Neuronal stem cell (in vitro differentiated cells): Measurements from ENCODE around the gene RASSF7.
"Not testable (repeated sequence)": the region's sequence is repeated elsewhere in the genome, so short reads cannot be mapped to it uniquely, and the experiment has no call there.

Source experiments
- DNase-seq: peaks from one replicate; pipeline ENCODE4 v3.0.0-alpha.2; 2013; ENCODE audit warnings: low spot score
- H2AFZ ChIP-seq: one replicate; pipeline ENCODE4 v1.6.1; 2013; ENCODE audit warnings: mild to moderate bottlenecking, low read length, inconsistent platforms
- H2AK5ac ChIP-seq: 2 replicates; pipeline ENCODE4 v1.6.1; 2013; ENCODE audit warnings: low read depth, mild to moderate bottlenecking, inconsistent platforms, low read length, moderate library complexity, mixed read lengths
- H2BK120ac ChIP-seq: 2 replicates; pipeline ENCODE4 v1.6.1; 2013; ENCODE audit warnings: low read depth, mild to moderate bottlenecking, inconsistent platforms, low read length, moderate library complexity, mixed read lengths
- H2BK12ac ChIP-seq: one replicate; pipeline ENCODE4 v1.6.1; 2013; ENCODE audit warnings: low read length, inconsistent platforms
- H2BK15ac ChIP-seq: 2 replicates; pipeline ENCODE4 v1.6.1; 2013; ENCODE audit warnings: mild to moderate bottlenecking, low read length, inconsistent platforms, mixed read lengths
- H2BK5ac ChIP-seq: one replicate; pipeline ENCODE4 v1.6.1; 2013; ENCODE audit warnings: inconsistent platforms, mild to moderate bottlenecking, low read length, moderate library complexity
- H3K14ac ChIP-seq: one replicate; pipeline ENCODE4 v1.6.1; 2013; ENCODE audit warnings: low read length, inconsistent platforms
- H3K18ac ChIP-seq: 2 replicates; pipeline ENCODE4 v1.6.1; 2013; ENCODE audit warnings: low read length, inconsistent platforms
- H3K23ac ChIP-seq: 2 replicates; pipeline ENCODE4 v1.6.1; 2013; ENCODE audit warnings: low read depth, mild to moderate bottlenecking, mixed read lengths, low read length, inconsistent platforms; ENCODE audit not compliant: poor library complexity
- H3K27ac ChIP-seq: replicated peaks from 3 replicates; pipeline ENCODE4 v1.5.1; 2013; ENCODE audit warnings: low read length, inconsistent platforms
- H3K27me3 ChIP-seq, 3 experiments: 2 replicates each; pipeline ENCODE4 v1.6.1; 2013; ENCODE audit warnings: low read length in 3 of 3, mild to moderate bottlenecking in 2 of 3, inconsistent platforms in 1 of 3, low read depth in 1 of 3, mixed read lengths in 1 of 3, moderate library complexity in 1 of 3; ENCODE audit not compliant: control insufficient read depth in 3 of 3, insufficient read depth in 3 of 3
- H3K36me3 ChIP-seq, 2 donors: replicated peaks in 1 of 2; 2 replicates each; pipeline ENCODE4 v1.6.1; 2013; ENCODE audit warnings: low read length in 2 of 2; ENCODE audit not compliant: control insufficient read depth in 2 of 2, insufficient read depth in 2 of 2
- H3K4ac ChIP-seq: 2 replicates; pipeline ENCODE4 v1.6.1; 2013; ENCODE audit warnings: inconsistent platforms, mild to moderate bottlenecking, low read length, moderate library complexity
- H3K4me1 ChIP-seq, 2 donors: 1 replicate in 1 of 2; 2 replicates in 1 of 2; pipeline ENCODE4 v1.6.1; 2013; ENCODE audit warnings: low read length in 2 of 2, low read depth in 1 of 2; ENCODE audit not compliant: control insufficient read depth in 2 of 2, insufficient read depth in 1 of 2
- H3K4me2 ChIP-seq: one replicate; pipeline ENCODE4 v1.6.1; 2013; ENCODE audit warnings: mild to moderate bottlenecking, low read length, inconsistent platforms; ENCODE audit not compliant: insufficient read depth, poor library complexity, severe bottlenecking
- H3K4me3 ChIP-seq, 2 donors: 2 replicates each; pipeline ENCODE4 v1.5.1; 2013; ENCODE audit warnings: low read length in 2 of 2, mild to moderate bottlenecking in 2 of 2, inconsistent platforms in 1 of 2, moderate library complexity in 1 of 2
- H3K79me1 ChIP-seq: one replicate; pipeline ENCODE4 v1.6.1; 2013; ENCODE audit warnings: low read depth, mild to moderate bottlenecking, inconsistent platforms, low read length, moderate library complexity
- H3K9ac ChIP-seq: one replicate; pipeline ENCODE4 v1.6.1; 2013; ENCODE audit warnings: mild to moderate bottlenecking, low read depth, low read length, inconsistent platforms; ENCODE audit not compliant: poor library complexity
- H3K9me3 ChIP-seq, 2 donors: replicated peaks in 1 of 2; 2 replicates each; pipeline versions ENCODE3 to v1.6.1; 2013; ENCODE audit warnings: low read length in 2 of 2, mild to moderate bottlenecking in 2 of 2, inconsistent platforms in 1 of 2, low read depth in 1 of 2, mixed read lengths in 1 of 2, moderate library complexity in 1 of 2; ENCODE audit not compliant: control insufficient read depth in 2 of 2, insufficient read depth in 1 of 2
- H4K8ac ChIP-seq: one replicate; pipeline ENCODE4 v1.6.1; 2013; ENCODE audit warnings: low read depth, mild to moderate bottlenecking, inconsistent platforms, low read length, moderate library complexity
- H4K91ac ChIP-seq: one replicate; pipeline ENCODE4 v1.6.1; 2013; ENCODE audit warnings: low read length, low read depth, mild to moderate bottlenecking, inconsistent platforms; ENCODE audit not compliant: poor library complexity
- WGBS, 2 donors: extraction: QIAGEN DNeasy Blood & Tissue Kit; methylation state at CpG; one replicate each; pipeline ENCODE4 v1.1.7; 2013; ENCODE audit warnings: missing lambda C conversion rate in 2 of 2, mixed read lengths in 1 of 2; ENCODE audit not compliant: insufficient read length in 2 of 2, insufficient replicate concordance in 1 of 2; ENCODE audit errors: extremely low coverage in 2 of 2; 5-methylcytosine and 5-hydroxymethylcytosine counted together

Gene RASSF7

GRCh38 chr11:571802-572185 lies 11.0 kb downstream of the RASSF7 start:
- H2AK5ac ChIP-seq, result peak overlapping the region; percentile 16
- H3K27ac ChIP-seq, result no peak overlapping the region
- H3K9me3 ChIP-seq, result no peaks in the 10 kb centered on the region
- no peak overlapping the region for H4K91ac ChIP-seq
- peak overlapping the region in 1 of 2 donors; percentile 13 for H3K4me3 ChIP-seq
- no peak overlapping the region for H3K18ac ChIP-seq
- H2BK5ac ChIP-seq, result no peak overlapping the region
- peaks cover 28 to 32% of the 10 kb centered on the region in 2 donors for H3K4me1 ChIP-seq
- no peak overlapping the region for H4K8ac ChIP-seq
- H3K4me2 ChIP-seq, result no peak overlapping the region
- peaks cover 3 to 29% (median 13%) of the 10 kb centered on the region in 3 experiments for H3K27me3 ChIP-seq
- peaks cover 0 to 5% of the 10 kb centered on the region in 2 donors for H3K36me3 ChIP-seq
- no peak for DNase-seq
- no peak overlapping the region for H2BK120ac ChIP-seq
- no peak overlapping the region for H3K4ac ChIP-seq
- no CpG with 5 or more reads among the region's 8 CpGs for WGBS, 2 donors
- H2BK12ac ChIP-seq, result no peak overlapping the region
- peak overlapping the region; percentile 87 for H2BK15ac ChIP-seq
- no peak overlapping the region for H3K14ac ChIP-seq
- peaks cover 10% of the 10 kb centered on the region for H3K79me1 ChIP-seq
- H3K9ac ChIP-seq, result no peak overlapping the region
- no peak overlapping the region for H2AFZ ChIP-seq
- H3K23ac ChIP-seq, result peak overlapping the region; percentile 6

GRCh38 chr11:573146-573759 lies 12.5 kb downstream of the RASSF7 start:
- Histone ChIP-seq H3K27me3 (peaks cover 3 to 29% (median 13%) of the 10 kb centered on the region in 3 experiments), H3K4me1 (peaks cover 34 to 38% of the 10 kb centered on the region in 2 donors), H2BK5ac (no peak overlapping the region), H4K8ac (no peak overlapping the region), H3K9me3 (no peaks in the 10 kb centered on the region), H3K4me3 (no peak overlapping the region), H3K23ac (peak overlapping the region; percentile 55), H2AK5ac (peak overlapping the region; percentile 63), H3K14ac (no peak overlapping the region), H3K79me1 (peaks cover 11% of the 10 kb centered on the region), H4K91ac (no peak overlapping the region), H2BK12ac (no peak overlapping the region), H3K36me3 (peaks cover 0 to 5% of the 10 kb centered on the region in 2 donors), H2BK15ac (peak overlapping the region; percentile 37), H3K4me2 (no peak overlapping the region), H3K4ac (no peak overlapping the region), H2AFZ (no peak overlapping the region), H3K9ac (no peak overlapping the region), H2BK120ac (no peak overlapping the region), H3K27ac (no peak overlapping the region), H3K18ac (peak overlapping the region; percentile 3)
- no CpG with 5 or more reads among the region's 16 CpGs for WGBS, 2 donors
- DNase-seq, result no peak

GRCh38 chr11:574031-574570 lies 13.3 kb downstream of the RASSF7 start:
- not testable (repeated sequence) for H3K4me2 ChIP-seq, H3K27ac ChIP-seq, H3K4me3 ChIP-seq, H3K9me3 ChIP-seq, H2BK12ac ChIP-seq, H3K18ac ChIP-seq, H2BK120ac ChIP-seq, DNase-seq, H2AK5ac ChIP-seq, H4K91ac ChIP-seq, H3K4ac ChIP-seq, H4K8ac ChIP-seq, H3K9ac ChIP-seq, H2BK5ac ChIP-seq, H3K36me3 ChIP-seq, H3K14ac ChIP-seq, H3K23ac ChIP-seq
- Histone ChIP-seq H2BK15ac (peak overlapping the region; percentile 75), H3K79me1 (peaks cover 14% of the 10 kb centered on the region), H3K4me1 (peaks cover 31 to 37% of the 10 kb centered on the region in 2 donors), H2AFZ (peak overlapping the region; percentile 100), H3K27me3 (peaks cover 3 to 29% (median 13%) of the 10 kb centered on the region in 3 experiments)
- no CpG with 5 or more reads among the region's 14 CpGs for WGBS, 2 donors

DNA sequence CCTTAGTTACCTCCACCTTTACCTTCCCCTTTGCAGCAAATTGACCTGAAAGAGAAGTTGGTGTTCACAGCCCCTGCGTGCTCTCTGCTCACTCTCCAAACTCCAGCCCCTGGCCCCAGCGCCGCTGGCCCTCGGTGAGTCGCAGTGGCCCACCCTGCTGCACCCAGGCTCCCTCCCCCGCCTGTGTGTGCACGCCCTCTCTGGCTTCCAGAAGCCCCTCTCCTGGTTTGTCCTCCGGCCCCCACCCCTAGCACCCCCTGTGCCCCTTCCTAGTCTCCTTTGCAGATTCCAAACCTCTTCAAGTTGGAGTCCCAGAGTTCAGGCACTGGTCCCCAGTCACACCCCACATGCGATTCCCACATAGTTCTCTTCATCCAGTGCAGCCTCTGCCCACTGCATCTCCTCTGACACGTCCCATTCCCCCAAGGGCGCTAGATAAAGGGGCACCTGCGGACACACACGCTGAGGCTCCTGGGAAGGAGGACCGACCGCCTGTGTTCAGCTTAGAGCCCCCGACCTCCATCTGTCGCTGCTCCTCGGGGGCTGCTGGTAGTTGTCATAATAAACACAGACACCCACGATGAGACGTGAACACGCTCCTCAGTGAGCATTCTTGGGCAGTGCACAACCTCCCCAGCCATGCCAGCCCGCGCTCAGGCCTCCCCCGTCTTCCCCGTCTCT lies 14.0 kb downstream of the RASSF7 start:
- no peak overlapping the region for H4K91ac ChIP-seq
- H3K4ac ChIP-seq, result no peak overlapping the region
- peaks cover 3 to 29% (median 13%) of the 10 kb centered on the region in 3 experiments for H3K27me3 ChIP-seq
- peak overlapping the region; percentile 94 for H3K4me2 ChIP-seq
- no peak for DNase-seq
- peak overlapping the region; percentile 81 for H2AK5ac ChIP-seq
- H2BK120ac ChIP-seq, result no peak overlapping the region
- H3K79me1 ChIP-seq, result peaks cover 20% of the 10 kb centered on the region
- H2BK5ac ChIP-seq, result peak overlapping the region; percentile 22
- no peak overlapping the region for H3K27ac ChIP-seq
- peak overlapping the region; percentile 77 for H3K9ac ChIP-seq
- no CpG with 5 or more reads among the region's 25 CpGs for WGBS, 2 donors
- peaks cover 26 to 31% of the 10 kb centered on the region in 2 donors for H3K4me1 ChIP-seq
- H2BK15ac ChIP-seq, result peak overlapping the region; percentile 75
- peak overlapping the region; percentile 5 for H3K18ac ChIP-seq
- H3K36me3 ChIP-seq, result peaks cover 3 to 9% of the 10 kb centered on the region in 2 donors
- no peak overlapping the region for H4K8ac ChIP-seq
- H3K23ac ChIP-seq, result peak overlapping the region; percentile 0
- peak overlapping the region; percentile 86 to 96 for H3K4me3 ChIP-seq
- no peak overlapping the region for H2BK12ac ChIP-seq
- no peak overlapping the region for H3K14ac ChIP-seq
- H3K9me3 ChIP-seq, result no peaks in the 10 kb centered on the region
- peak overlapping the region; percentile 100 for H2AFZ ChIP-seq
